Measurements from ENCODE around the gene CCDC74B. TPM values are rescaled to one million over a fixed set of nuclear protein-coding genes. Genes with fewer than 3 reads are reported as not detected.

The CCDC74B gene
- total and polyA plus RNA-seq, 9 donors: 2.6 to 42.9 (median 5.4) TPM

GRCh38 chr2:130187268-130187667 is 42.4 kb upstream of the CCDC74B start:
- 73 to 78% (median 73%) methylated on average over 8 of the region's 8 CpGs for WGBS, 3 donors
- DNase-seq: no peak
- TF ChIP-seq EP300 (IDR thresholded peaks at IDR 0.05) (no peak), POLR2A (IDR thresholded peaks at IDR 0.05) (no peak), CTCF (IDR thresholded peaks at IDR 0.05) (no peak)
- no peak overlapping the region for H3K4me3 ChIP-seq
- H3K27me3 ChIP-seq: no peaks in the 10 kb centered on the region
- H3K27ac ChIP-seq: no peak overlapping the region
- no peaks in the 10 kb centered on the region for H3K9me3 ChIP-seq
- H3K36me3 ChIP-seq: no peaks in the 10 kb centered on the region
- peaks cover 4% of the 10 kb centered on the region for H3K4me1 ChIP-seq (ENCODE audit: insufficient read depth)
- intact Hi-C loops (cut with DNase I): loop anchor here in 3 of 4 donors (5.0 to 10.0 kb wide), 3 partner anchors 148 to 1300 kb away; partner anchors contain the start of gene IMP4 (in 1 of the 3)

GRCh38 chr2:130186391-130186790 is 41.5 kb upstream of the CCDC74B start:
- no peak for TF ChIP-seq POLR2A (IDR thresholded peaks at IDR 0.05)
- Histone ChIP-seq H3K4me3 (no peak overlapping the region), H3K4me1 (ENCODE audit: insufficient read depth) (peaks cover 4% of the 10 kb centered on the region), H3K9me3 (no peaks in the 10 kb centered on the region), H3K36me3 (no peaks in the 10 kb centered on the region), H3K27me3 (no peaks in the 10 kb centered on the region), H3K27ac (no peak overlapping the region)
- 83 to 84% (median 83%) methylated on average over 5 of the region's 5 CpGs for WGBS, 3 donors
- no peak for DNase-seq
- intact Hi-C loops (cut with DNase I): loop anchor here in 3 of 4 donors (5.0 to 10.0 kb wide), 3 partner anchors 148 to 1301 kb away; partner anchors contain the start of gene IMP4 (in 1 of the 3)

- H3K4me3 ChIP-seq: no peak overlapping the region
- H3K27me3 ChIP-seq: no peaks in the 10 kb centered on the region
- 69 to 77% (median 76%) methylated on average over 4 of the region's 4 CpGs for WGBS, 3 donors
- intact Hi-C loops (cut with DNase I): loop anchor here in 3 of 4 donors (5.0 to 10.0 kb wide), 3 partner anchors 149 to 1301 kb away; partner anchors contain the start of gene IMP4 (in 1 of the 3)
- TF ChIP-seq POLR2A (IDR thresholded peaks at IDR 0.05): no peak
- TF ChIP-seq CTCF (IDR thresholded peaks at IDR 0.05): no peak
- no peak for TF ChIP-seq EP300 (IDR thresholded peaks at IDR 0.05)
- no peak overlapping the region for H3K27ac ChIP-seq
- H3K4me1 ChIP-seq (ENCODE audit: insufficient read depth): peaks cover 4% of the 10 kb centered on the region
- H3K9me3 ChIP-seq: no peaks in the 10 kb centered on the region
- DNase-seq: no peak
- no peaks in the 10 kb centered on the region for H3K36me3 ChIP-seq
These were observed 41.0 kb upstream of the CCDC74B start for GRCh38 chr2:130185896-130186295.

- DNase-seq: no peak
- 77 to 83% (median 81%) methylated on average over 8 to 10 of the region's 10 CpGs for WGBS, 3 donors
- no peak overlapping the region for H3K4me3 ChIP-seq
- intact Hi-C loops (cut with DNase I): loop anchor here in 3 of 4 donors (5.0 to 10.0 kb wide), 3 partner anchors 149 to 1302 kb away; partner anchors contain the start of gene IMP4 (in 1 of the 3)
- H3K36me3 ChIP-seq: no peaks in the 10 kb centered on the region
- H3K4me1 ChIP-seq (ENCODE audit: insufficient read depth): peaks cover 6% of the 10 kb centered on the region
- no peak overlapping the region for H3K27ac ChIP-seq
- TF ChIP-seq EP300 (IDR thresholded peaks at IDR 0.05) (no peak), CTCF (IDR thresholded peaks at IDR 0.05) (no peak)
- H3K27me3 ChIP-seq: no peaks in the 10 kb centered on the region
- no peaks in the 10 kb centered on the region for H3K9me3 ChIP-seq
These were observed 40.5 kb upstream of the CCDC74B start for GRCh38 chr2:130185436-130185835.
